Tongue (tissue), 2 donors: ENCODE data around the gene USP35. TPM values are rescaled to one million over a fixed set of nuclear protein-coding genes. Genes with fewer than 3 reads are reported as not detected.
A peak's percentile ranks its signal among the peaks of the same experiment; 100 is the strongest.
"Not testable (repeated sequence)": the region's sequence is repeated elsewhere in the genome, so short reads cannot be mapped to it uniquely, and the experiment has no call there.

ENCODE experiments used
- DNase-seq: peaks from one replicate; pipeline ENCODE4 v3.0.0-alpha.2; 2015
- total RNA-seq: library from RNA; depleted of rRNA; stranded (reverse); fragments of >200 nt; gene quantifications from one replicate; pipeline ENCODE4 v1.2.3, GENCODE V29; 2014

USP35 gene
- total RNA-seq, 1 donor from 2014 or later: 8.2 TPM

- not testable (repeated sequence) for DNase-seq
Measured at GRCh38 chr11:78233046-78233445, 44.3 kb downstream of the USP35 start.

GRCh38 chr11:78234006-78234405 is 45.3 kb downstream of the USP35 start:
- DNase-seq: no peak

GRCh38 chr11:78237293-78238046 is 48.8 kb downstream of the USP35 start:
- DNase-seq: no peak

GRCh38 chr11:78239781-78240180 is 51.1 kb downstream of the USP35 start:
- no peak for DNase-seq

- no peak for DNase-seq
Measured at GRCh38 chr11:78241475-78241874, 52.8 kb downstream of the USP35 start.

GRCh38 chr11:78244080-78244479 is 55.4 kb downstream of the USP35 start:
- peak; percentile 44 for DNase-seq

GRCh38 chr11:78244546-78245255 is 56.0 kb downstream of the USP35 start:
- DNase-seq: peak; percentile 36

GRCh38 chr11:78248191-78248590 is 59.5 kb downstream of the USP35 start:
- no peak for DNase-seq

GRCh38 chr11:78248903-78249302 is 60.2 kb downstream of the USP35 start:
- no peak for DNase-seq

GRCh38 chr11:78250099-78250498 is 61.4 kb downstream of the USP35 start:
- DNase-seq: no peak

GRCh38 chr11:78251083-78251775 is 62.5 kb downstream of the USP35 start:
- no peak for DNase-seq

- no peak for DNase-seq
Measured at GRCh38 chr11:78253797-78254196, 65.1 kb downstream of the USP35 start.

GRCh38 chr11:78254268-78254667 is 65.5 kb downstream of the USP35 start:
- no peak for DNase-seq

- DNase-seq: no peak
Measured at GRCh38 chr11:78255919-78256318, 67.2 kb downstream of the USP35 start.

GRCh38 chr11:78256962-78257361 is 68.2 kb downstream of the USP35 start:
- no peak for DNase-seq

- DNase-seq: no peak
Measured at GRCh38 chr11:78257654-78258053, 68.9 kb downstream of the USP35 start.

- DNase-seq: no peak
Measured at GRCh38 chr11:78259777-78260487, 71.2 kb downstream of the USP35 start.

- DNase-seq: no peak
Measured at GRCh38 chr11:78261367-78261766, 72.6 kb downstream of the USP35 start.

GRCh38 chr11:78261828-78262227 is 73.1 kb downstream of the USP35 start:
- DNase-seq: no peak

GRCh38 chr11:78262238-78262637 is 73.5 kb downstream of the USP35 start:
- no peak for DNase-seq

- DNase-seq: peak; percentile 58
Measured at GRCh38 chr11:78262691-78263090, 74.0 kb downstream of the USP35 start.
